Measurements from ENCODE around the gene ATP5F1B. TPM values are rescaled to one million over a fixed set of nuclear protein-coding genes. Genes with fewer than 3 reads are reported as not detected.

The ATP5F1B gene
- total and polyA plus RNA-seq, 2 of the 13 experiments (the other 11 are each of a cell fraction or from before 2014, with no cell fraction given): 1,051 to 1,180 TPM

GRCh38 chr12:56630180-56630632, 15.6 kb downstream of the ATP5F1B start, which contains the start of gene BAZ2A:
TSS of gene BAZ2A (minus strand) at chr12:56630326. CDS start at chr12:56617530, 12,796 bp downstream.
- 4% methylated on average over 22 of the region's 31 CpGs for WGBS (ENCODE audit: low lambda C conversion rate)
- POLR2A ChIA-PET: interaction anchor here (0.6 to 1.0 kb wide), 3 partner anchors 15 to 112 kb away, joined by 3 to 4 read pairs (median 3); partner anchors contain the start of gene ATP5F1B
- peak within 1 kb of the TSS; percentile 98 to 100 (median 99) for H3K4me3 ChIP-seq (replicated peaks in 1 of 3; ENCODE audit: insufficient read depth in 1 of 3, low read depth in 2 of 3, low read length in 3 of 3)
- peaks cover 68% of the 10 kb centered on the region for H3K4me1 ChIP-seq (ENCODE audit: insufficient read depth, low read length)
- peak within 1 kb of the TSS; percentile 74 for H3K27ac ChIP-seq (ENCODE audit: extremely low read length, insufficient read depth, low read length)
- peak within 1 kb of the TSS; percentile 84 for H3K4me2 ChIP-seq (ENCODE audit: low read depth, low read length)
- in situ Hi-C loops (cut with HindIII; ENCODE audit: extremely low pct_ligation_motif_present, low pct_unique_long_range_greater_than_20kb): no loop called here
- peak; percentile 64 for DNase-seq (ENCODE audit: low spot score)
- intact Hi-C loops (cut with micrococcal nuclease; ENCODE audit: unreplicated experiment): no loop called here
- CTCF ChIA-PET (ENCODE audit: low intra/inter-chr PET ratio, low total read pairs): no interaction called here
- BruUV-seq (replicated peaks): no TSS peak
- peak; percentile 78 for ATAC-seq
- H4K20me1 ChIP-seq (ENCODE audit: insufficient read depth, low read length): peaks cover 10% of the 10 kb centered on the region
- no peak within 1 kb of the TSS for H2AFZ ChIP-seq (ENCODE audit: low read length)
- H3K36me3 ChIP-seq (replicated peaks in 1 of 2; ENCODE audit: control insufficient read depth in 1 of 2, insufficient read depth in 2 of 2, low read length in 2 of 2): peaks cover 0 to 7% of the 10 kb centered on the region in 2 experiments; a peak in 1 of 5 replicates
- no peak for FAIRE-seq
- H3K9ac ChIP-seq (ENCODE audit: insufficient read depth, low read depth, low read length): peak within 1 kb of the TSS; percentile 92
- no peaks in the 10 kb centered on the region; a peak in 1 of 5 replicates for H3K27me3 ChIP-seq (ENCODE audit: control insufficient read depth in 1 of 2, insufficient read depth in 2 of 2, low read length in 2 of 2)
- H3K79me2 ChIP-seq (ENCODE audit: insufficient read depth, low read length): peaks cover 68% of the 10 kb centered on the region
- H3K9me3 ChIP-seq (ENCODE audit: low read length): no peaks in the 10 kb centered on the region
- peak; percentile 39; the same call in 1 of the 2 replicates for TF ChIP-seq HMGXB3 (CRISPR knock-in tag; IDR thresholded peaks at IDR 0.05; ENCODE audit: borderline replicate concordance)
- no peak for TF ChIP-seq TEAD2 (CRISPR knock-in tag; IDR thresholded peaks at IDR 0.05)
- no peak for TF ChIP-seq MXD1 (CRISPR knock-in tag; IDR thresholded peaks at IDR 0.05)
- no peak for TF ChIP-seq ZNF777 (CRISPR knock-in tag; IDR thresholded peaks at IDR 0.05)
- TF ChIP-seq ZNF790 (CRISPR knock-in tag; IDR thresholded peaks at IDR 0.05; ENCODE audit: borderline replicate concordance): no peak
- TF ChIP-seq MYC (CRISPR knock-in tag; IDR thresholded peaks at IDR 0.05; ENCODE audit: borderline replicate concordance): peak; percentile 87; the same call in 1 of the 2 replicates
- TF ChIP-seq ZNF431 (CRISPR knock-in tag; IDR thresholded peaks at IDR 0.05; ENCODE audit: borderline replicate concordance, low read depth): no peak; the same call in 1 of the 2 replicates
- no peak for TF ChIP-seq MAFF (IDR thresholded peaks at IDR 0.05; ENCODE audit: low read depth, low read length)
- no peak; the same call in 1 of the 2 replicates for TF ChIP-seq ZFP82 (CRISPR knock-in tag; IDR thresholded peaks at IDR 0.05; ENCODE audit: borderline replicate concordance)
- no peak for TF ChIP-seq EEA1 (CRISPR knock-in tag; IDR thresholded peaks at IDR 0.05; ENCODE audit: borderline replicate concordance)
- no peak for TF ChIP-seq FOXJ3 (CRISPR knock-in tag; IDR thresholded peaks at IDR 0.05; ENCODE audit: borderline replicate concordance)
- no peak for TF ChIP-seq ADNP (CRISPR knock-in tag; IDR thresholded peaks at IDR 0.05)
- no peak for TF ChIP-seq MAFK (conservative IDR thresholded peaks at IDR 0.05 in 1 of 2, IDR thresholded peaks at IDR 0.05 in 1 of 2; ENCODE audit: low read length in 2 of 2)
- TF ChIP-seq CREBL2 (CRISPR knock-in tag; IDR thresholded peaks at IDR 0.05; ENCODE audit: borderline replicate concordance): no peak
- TF ChIP-seq PREB (CRISPR knock-in tag; IDR thresholded peaks at IDR 0.05): no peak
- no peak for TF ChIP-seq RNF2 (conservative IDR thresholded peaks at IDR 0.05; ENCODE audit: low read depth)
- peak; percentile 93 for TF ChIP-seq HOXA3 (CRISPR knock-in tag; IDR thresholded peaks at IDR 0.05)
- no peak for TF ChIP-seq ARHGAP35 (CRISPR knock-in tag; IDR thresholded peaks at IDR 0.05; ENCODE audit: borderline replicate concordance)

Measured in HepG2 (cell line).